Measurements from ENCODE around the gene RPN1.
"Not testable (repeated sequence)": the region's sequence is repeated elsewhere in the genome, so short reads cannot be mapped to it uniquely, and the experiment has no call there.

DNA sequence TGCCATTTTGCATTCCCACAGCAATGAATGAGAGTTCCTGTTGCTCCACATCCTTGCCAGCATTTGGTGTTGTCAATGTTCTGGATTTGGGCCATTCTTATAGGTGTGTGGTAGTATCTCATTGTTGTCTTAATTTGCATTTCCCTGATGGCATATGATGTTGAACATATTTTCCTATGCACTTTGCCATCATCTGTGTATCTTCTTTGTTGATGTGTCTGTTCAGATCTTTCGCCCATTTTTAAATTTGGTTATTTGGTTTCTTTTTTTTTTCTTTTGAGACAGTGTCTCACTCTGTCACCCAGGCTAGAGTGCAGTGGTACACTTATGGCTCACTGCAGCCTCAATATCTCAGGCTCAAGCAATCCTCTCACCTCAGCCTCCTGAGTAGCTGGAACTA, 60.6 kb downstream of the RPN1 start:
- TF ChIP-seq, protein P1, sequence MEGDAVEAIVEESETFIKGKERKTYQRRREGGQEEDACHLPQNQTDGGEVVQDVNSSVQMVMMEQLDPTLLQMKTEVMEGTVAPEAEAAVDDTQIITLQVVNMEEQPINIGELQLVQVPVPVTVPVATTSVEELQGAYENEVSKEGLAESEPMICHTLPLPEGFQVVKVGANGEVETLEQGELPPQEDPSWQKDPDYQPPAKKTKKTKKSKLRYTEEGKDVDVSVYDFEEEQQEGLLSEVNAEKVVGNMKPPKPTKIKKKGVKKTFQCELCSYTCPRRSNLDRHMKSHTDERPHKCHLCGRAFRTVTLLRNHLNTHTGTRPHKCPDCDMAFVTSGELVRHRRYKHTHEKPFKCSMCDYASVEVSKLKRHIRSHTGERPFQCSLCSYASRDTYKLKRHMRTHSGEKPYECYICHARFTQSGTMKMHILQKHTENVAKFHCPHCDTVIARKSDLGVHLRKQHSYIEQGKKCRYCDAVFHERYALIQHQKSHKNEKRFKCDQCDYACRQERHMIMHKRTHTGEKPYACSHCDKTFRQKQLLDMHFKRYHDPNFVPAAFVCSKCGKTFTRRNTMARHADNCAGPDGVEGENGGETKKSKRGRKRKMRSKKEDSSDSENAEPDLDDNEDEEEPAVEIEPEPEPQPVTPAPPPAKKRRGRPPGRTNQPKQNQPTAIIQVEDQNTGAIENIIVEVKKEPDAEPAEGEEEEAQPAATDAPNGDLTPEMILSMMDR (IDR thresholded peaks at IDR 0.05), result not testable (repeated sequence)
- TF ChIP-seq POLR2A (IDR thresholded peaks at IDR 0.05), result not testable (repeated sequence)
